C4-2B (cell line): ENCODE data around the gene TAF4B.

ENCODE experiments used
- ZFX ChIP-seq: fragments of 450-650 bp; IDR thresholded peaks from 2 replicates; pipeline ENCODE4 v1.6.1; 2017
- TF ChIP-seq, protein P1 (sequence below): fragments of 450-650 bp; conservative IDR thresholded peaks from 2 replicates; pipeline ENCODE4 v1.5.1; 2017; ENCODE audit warnings: mild to moderate bottlenecking

DNA sequence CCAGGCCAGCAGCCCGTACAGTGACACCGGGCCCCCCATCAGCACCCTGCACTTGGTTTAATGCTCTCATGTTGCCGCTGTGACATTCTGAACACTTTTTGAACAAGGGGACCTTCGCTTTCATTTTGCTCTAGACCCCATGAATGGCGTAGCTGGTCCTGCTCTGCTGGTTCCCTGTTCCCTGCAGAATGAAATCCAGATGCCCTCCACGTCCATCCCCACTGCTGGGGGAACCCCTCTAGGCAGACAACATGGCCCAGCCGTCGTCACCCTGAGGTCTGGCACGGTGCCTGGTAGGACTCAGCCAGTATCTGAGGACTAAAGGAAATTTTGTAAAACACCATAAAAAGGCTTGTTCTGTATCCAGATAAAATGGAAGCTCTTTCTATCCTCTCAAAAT lies 193.5 kb downstream of the TAF4B start:
- TF ChIP-seq, protein P1, sequence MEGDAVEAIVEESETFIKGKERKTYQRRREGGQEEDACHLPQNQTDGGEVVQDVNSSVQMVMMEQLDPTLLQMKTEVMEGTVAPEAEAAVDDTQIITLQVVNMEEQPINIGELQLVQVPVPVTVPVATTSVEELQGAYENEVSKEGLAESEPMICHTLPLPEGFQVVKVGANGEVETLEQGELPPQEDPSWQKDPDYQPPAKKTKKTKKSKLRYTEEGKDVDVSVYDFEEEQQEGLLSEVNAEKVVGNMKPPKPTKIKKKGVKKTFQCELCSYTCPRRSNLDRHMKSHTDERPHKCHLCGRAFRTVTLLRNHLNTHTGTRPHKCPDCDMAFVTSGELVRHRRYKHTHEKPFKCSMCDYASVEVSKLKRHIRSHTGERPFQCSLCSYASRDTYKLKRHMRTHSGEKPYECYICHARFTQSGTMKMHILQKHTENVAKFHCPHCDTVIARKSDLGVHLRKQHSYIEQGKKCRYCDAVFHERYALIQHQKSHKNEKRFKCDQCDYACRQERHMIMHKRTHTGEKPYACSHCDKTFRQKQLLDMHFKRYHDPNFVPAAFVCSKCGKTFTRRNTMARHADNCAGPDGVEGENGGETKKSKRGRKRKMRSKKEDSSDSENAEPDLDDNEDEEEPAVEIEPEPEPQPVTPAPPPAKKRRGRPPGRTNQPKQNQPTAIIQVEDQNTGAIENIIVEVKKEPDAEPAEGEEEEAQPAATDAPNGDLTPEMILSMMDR, result no peak
- no peak for TF ChIP-seq ZFX
